ENCODE results near the gene VWA5B2.

VWA5B2 gene

DNA sequence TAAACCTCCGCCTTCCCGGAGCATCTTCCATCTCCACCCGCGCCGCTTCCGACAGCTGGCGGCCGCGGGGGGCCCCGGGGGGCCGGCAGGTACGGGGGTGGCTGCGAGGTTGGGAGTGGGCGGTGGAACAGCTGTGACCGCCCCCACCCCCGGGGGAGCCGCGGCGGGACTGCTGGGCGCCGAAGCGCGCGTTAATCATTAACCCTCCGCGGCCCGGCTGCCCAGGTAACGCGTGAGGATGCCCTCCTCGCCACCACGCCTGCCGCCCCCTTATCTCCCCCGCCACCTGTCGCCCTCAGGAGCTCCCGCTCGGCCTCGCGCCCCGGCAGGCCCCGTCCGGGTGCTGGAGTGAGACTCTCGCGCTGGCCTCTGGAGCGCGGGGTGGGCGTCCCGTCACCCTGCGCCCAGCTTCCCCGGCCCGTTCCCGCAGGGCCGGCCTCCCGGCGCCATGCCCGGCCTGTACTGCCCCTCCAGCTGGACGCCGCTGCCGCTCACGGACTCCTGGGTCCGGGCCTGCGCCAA lies 757 bp downstream of the VWA5B2 start:
- Histone ChIP-seq H3K27ac (ENCODE audit: low read depth, low read length, poor library complexity, severe bottlenecking) (no peak overlapping the region), H3K4me1 (ENCODE audit: insufficient read depth, low read length, severe bottlenecking) (peaks cover 14% of the 10 kb centered on the region), H3K27me3 (ENCODE audit: insufficient read depth, low read length) (peaks cover 14% of the 10 kb centered on the region), H3K9me3 (ENCODE audit: low read length) (no peaks in the 10 kb centered on the region), H4K20me1 (ENCODE audit: insufficient read depth, low read length) (no peaks in the 10 kb centered on the region), H3F3A (ENCODE audit: insufficient read depth, low read length) (no peaks in the 10 kb centered on the region), H3K36me3 (ENCODE audit: insufficient read depth, low read length) (no peaks in the 10 kb centered on the region), H3K4me2 (ENCODE audit: low read length) (peak overlapping the region; percentile 71), H2AFZ (ENCODE audit: low read length) (no peak overlapping the region), H3K9me2 (ENCODE audit: low read depth, low read length) (no peaks in the 10 kb centered on the region), H3K9ac (ENCODE audit: low read length) (peak overlapping the region; percentile 6; the same call in 1 of the 2 replicates), H3K4me3 (ENCODE audit: low read depth, low read length, poor library complexity, severe bottlenecking) (peak overlapping the region; percentile 59), H3K79me2 (ENCODE audit: insufficient read depth, low read length) (no peaks in the 10 kb centered on the region)
- TF ChIP-seq, protein P1, sequence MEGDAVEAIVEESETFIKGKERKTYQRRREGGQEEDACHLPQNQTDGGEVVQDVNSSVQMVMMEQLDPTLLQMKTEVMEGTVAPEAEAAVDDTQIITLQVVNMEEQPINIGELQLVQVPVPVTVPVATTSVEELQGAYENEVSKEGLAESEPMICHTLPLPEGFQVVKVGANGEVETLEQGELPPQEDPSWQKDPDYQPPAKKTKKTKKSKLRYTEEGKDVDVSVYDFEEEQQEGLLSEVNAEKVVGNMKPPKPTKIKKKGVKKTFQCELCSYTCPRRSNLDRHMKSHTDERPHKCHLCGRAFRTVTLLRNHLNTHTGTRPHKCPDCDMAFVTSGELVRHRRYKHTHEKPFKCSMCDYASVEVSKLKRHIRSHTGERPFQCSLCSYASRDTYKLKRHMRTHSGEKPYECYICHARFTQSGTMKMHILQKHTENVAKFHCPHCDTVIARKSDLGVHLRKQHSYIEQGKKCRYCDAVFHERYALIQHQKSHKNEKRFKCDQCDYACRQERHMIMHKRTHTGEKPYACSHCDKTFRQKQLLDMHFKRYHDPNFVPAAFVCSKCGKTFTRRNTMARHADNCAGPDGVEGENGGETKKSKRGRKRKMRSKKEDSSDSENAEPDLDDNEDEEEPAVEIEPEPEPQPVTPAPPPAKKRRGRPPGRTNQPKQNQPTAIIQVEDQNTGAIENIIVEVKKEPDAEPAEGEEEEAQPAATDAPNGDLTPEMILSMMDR (IDR thresholded peaks at IDR 0.05; ENCODE audit: low read length) = no peak
- no peak for TF ChIP-seq EZH2 (IDR thresholded peaks at IDR 0.05; ENCODE audit: borderline replicate concordance, low read length)

DNA sequence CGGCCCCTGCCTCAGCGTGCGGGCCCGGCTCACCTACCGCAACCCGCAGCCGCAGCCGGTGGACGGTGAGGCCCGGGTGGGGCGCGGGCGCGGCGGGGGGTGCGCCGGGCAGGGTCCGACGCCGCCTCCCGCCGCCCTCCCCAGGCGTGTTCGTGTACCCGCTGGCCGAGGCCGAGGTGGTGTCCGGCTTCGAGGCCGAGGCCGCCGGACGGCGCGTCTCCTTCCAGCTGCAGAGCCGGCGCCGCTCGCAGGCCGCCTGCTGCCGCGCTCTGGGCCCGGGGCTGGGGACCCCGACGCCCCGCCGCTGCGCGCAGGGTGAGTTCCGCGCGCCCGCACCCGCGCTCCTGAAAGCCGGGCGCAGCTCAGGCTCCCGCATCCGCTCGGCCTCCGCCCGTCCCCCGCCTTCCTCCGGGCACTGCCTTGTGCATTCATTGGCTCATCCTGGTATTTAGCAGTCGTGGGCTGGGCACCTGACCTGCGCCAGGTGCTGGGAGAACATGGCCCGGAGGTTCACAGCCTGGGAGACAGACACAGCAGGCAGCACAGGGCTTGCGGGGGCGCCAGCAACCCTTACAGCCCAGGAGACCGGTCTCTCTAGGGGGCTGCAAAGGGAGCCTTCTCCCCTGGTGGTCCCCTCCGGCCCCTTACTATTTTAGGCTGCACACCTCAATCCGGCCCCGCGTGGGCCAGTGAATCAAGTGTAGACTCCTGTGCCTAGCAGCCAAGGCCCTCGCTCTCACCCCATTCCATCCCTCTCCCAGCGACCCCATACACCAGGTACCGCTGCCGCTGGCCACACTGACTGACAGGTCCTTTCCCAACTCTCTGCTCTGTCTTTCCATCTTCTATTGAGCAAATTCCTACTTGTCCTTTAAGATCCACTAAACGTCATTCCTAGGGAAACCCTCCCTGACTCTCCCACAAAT lies 1.5 kb downstream of the VWA5B2 start:
- Histone ChIP-seq H3K9ac (ENCODE audit: low read length) (no peak overlapping the region), H3K4me3 (ENCODE audit: low read depth, low read length, poor library complexity, severe bottlenecking) (no peak overlapping the region), H3K36me3 (ENCODE audit: insufficient read depth, low read length) (no peaks in the 10 kb centered on the region), H3K79me2 (ENCODE audit: insufficient read depth, low read length) (no peaks in the 10 kb centered on the region), H3K9me3 (ENCODE audit: low read length) (no peaks in the 10 kb centered on the region), H3K4me2 (ENCODE audit: low read length) (no peak overlapping the region), H2AFZ (ENCODE audit: low read length) (no peak overlapping the region), H4K20me1 (ENCODE audit: insufficient read depth, low read length) (no peaks in the 10 kb centered on the region), H3K27me3 (ENCODE audit: insufficient read depth, low read length) (peaks cover 14% of the 10 kb centered on the region), H3K9me2 (ENCODE audit: low read depth, low read length) (no peaks in the 10 kb centered on the region), H3K27ac (ENCODE audit: low read depth, low read length, poor library complexity, severe bottlenecking) (no peak overlapping the region), H3K4me1 (ENCODE audit: insufficient read depth, low read length, severe bottlenecking) (peaks cover 14% of the 10 kb centered on the region), H3F3A (ENCODE audit: insufficient read depth, low read length) (no peaks in the 10 kb centered on the region)
- TF ChIP-seq, protein P1 (IDR thresholded peaks at IDR 0.05; ENCODE audit: low read length) = no peak
- no peak for TF ChIP-seq EZH2 (IDR thresholded peaks at IDR 0.05; ENCODE audit: borderline replicate concordance, low read length)

DNA sequence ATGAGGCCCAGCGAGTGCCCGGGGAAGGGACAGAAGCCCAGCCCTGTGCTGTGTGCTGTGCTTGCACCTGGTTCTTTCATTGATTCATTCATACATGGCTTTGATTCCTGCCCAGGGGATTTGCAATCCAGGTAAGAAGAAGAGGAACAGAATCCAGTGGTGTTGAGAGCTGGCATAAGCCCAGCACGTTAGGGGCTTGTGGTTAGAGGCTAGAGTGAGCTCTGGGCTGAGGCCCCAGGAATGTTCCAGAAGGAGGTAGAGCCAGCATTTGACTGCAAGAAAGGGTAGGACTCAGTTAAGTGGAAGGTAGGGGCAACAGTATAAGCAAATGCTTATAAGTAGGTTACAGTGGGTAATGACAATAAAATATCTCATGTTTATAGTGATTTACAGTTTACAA lies 2.3 kb downstream of the VWA5B2 start:
- no peak overlapping the region for H3K9ac ChIP-seq (ENCODE audit: low read length)
- H4K20me1 ChIP-seq (ENCODE audit: insufficient read depth, low read length) = no peaks in the 10 kb centered on the region

More for the DNA sequence above, 2.3 kb downstream of the VWA5B2 start:
- H3K4me3 ChIP-seq (ENCODE audit: low read depth, low read length, poor library complexity, severe bottlenecking) = no peak overlapping the region
- no peaks in the 10 kb centered on the region for H3K9me2 ChIP-seq (ENCODE audit: low read depth, low read length)
- no peaks in the 10 kb centered on the region for H3K79me2 ChIP-seq (ENCODE audit: insufficient read depth, low read length)
- H3K36me3 ChIP-seq (ENCODE audit: insufficient read depth, low read length) = no peaks in the 10 kb centered on the region
- no peaks in the 10 kb centered on the region for H3K9me3 ChIP-seq (ENCODE audit: low read length)
- no peak overlapping the region for H3K4me2 ChIP-seq (ENCODE audit: low read length)
- no peak for TF ChIP-seq EZH2 (IDR thresholded peaks at IDR 0.05; ENCODE audit: borderline replicate concordance, low read length)
- TF ChIP-seq, protein P1 (IDR thresholded peaks at IDR 0.05; ENCODE audit: low read length) = no peak
- H3K27me3 ChIP-seq (ENCODE audit: insufficient read depth, low read length) = peaks cover 14% of the 10 kb centered on the region
- no peak overlapping the region for H3K27ac ChIP-seq (ENCODE audit: low read depth, low read length, poor library complexity, severe bottlenecking)
- no peaks in the 10 kb centered on the region for H3F3A ChIP-seq (ENCODE audit: insufficient read depth, low read length)
- peaks cover 14% of the 10 kb centered on the region for H3K4me1 ChIP-seq (ENCODE audit: insufficient read depth, low read length, severe bottlenecking)
- H2AFZ ChIP-seq (ENCODE audit: low read length) = no peak overlapping the region
